ENCODE data around the gene PDZK1.

The PDZK1 gene

GRCh38 chr1:145695821-145696629 is 11.1 kb downstream of the PDZK1 start:
- no peaks in the 10 kb centered on the region for H3K4me1 ChIP-seq (ENCODE audit: control insufficient read depth, low read depth, low read length)
- no peak overlapping the region for H3K9ac ChIP-seq (ENCODE audit: low read length)
- H2BK15ac ChIP-seq (replicated peaks; ENCODE audit: low read depth) = no peak overlapping the region
- no peak overlapping the region for H3K23ac ChIP-seq (ENCODE audit: low read length)
- no peak overlapping the region for H3K56ac ChIP-seq (ENCODE audit: low read length)
- DNase-seq = no peak
- H4K8ac ChIP-seq (ENCODE audit: low read depth, low read length) = no peak overlapping the region
- H3K79me2 ChIP-seq (ENCODE audit: control insufficient read depth, insufficient read depth, low read length) = no peaks in the 10 kb centered on the region
- no peak overlapping the region for H4K5ac ChIP-seq (ENCODE audit: low read length)
- no peaks in the 10 kb centered on the region for H3K27me3 ChIP-seq (ENCODE audit: insufficient read depth, low read length, poor library complexity)
- H3K36me3 ChIP-seq (ENCODE audit: control insufficient read depth, insufficient read depth, low read length) = no peaks in the 10 kb centered on the region
- no peak overlapping the region for H3K4me3 ChIP-seq (ENCODE audit: low read length)
- H3K4ac ChIP-seq (ENCODE audit: low read depth, low read length) = no peak overlapping the region
- no CpG with 5 or more reads among the region's 5 CpGs for WGBS (ENCODE audit: extremely low coverage, insufficient coverage, low lambda C conversion rate)
- no peak overlapping the region for H2AK5ac ChIP-seq (ENCODE audit: low read length)
- H3K18ac ChIP-seq (ENCODE audit: low read length) = no peak overlapping the region
- H3K79me1 ChIP-seq (ENCODE audit: low read length) = no peaks in the 10 kb centered on the region
- no peak overlapping the region for H3K27ac ChIP-seq (ENCODE audit: low read depth, low read length)
- H2BK5ac ChIP-seq (ENCODE audit: low read length) = no peak overlapping the region
- no peak overlapping the region for H2BK120ac ChIP-seq (ENCODE audit: low read depth, low read length)
- H3K4me2 ChIP-seq (ENCODE audit: low read length) = no peak overlapping the region

GRCh38 chr1:145692785-145693443 is 14.3 kb downstream of the PDZK1 start:
- no peak overlapping the region for H4K8ac ChIP-seq (ENCODE audit: low read depth, low read length)
- H3K4me3 ChIP-seq (ENCODE audit: low read length) = no peak overlapping the region
- H3K23ac ChIP-seq (ENCODE audit: low read length) = no peak overlapping the region
- no peak overlapping the region for H3K4ac ChIP-seq (ENCODE audit: low read depth, low read length)
- no peak overlapping the region for H3K4me2 ChIP-seq (ENCODE audit: low read length)
- WGBS (ENCODE audit: extremely low coverage, insufficient coverage, low lambda C conversion rate) = no CpG with 5 or more reads among the region's 11 CpGs
- H2BK15ac ChIP-seq (replicated peaks; ENCODE audit: low read depth) = no peak overlapping the region
- H3K27ac ChIP-seq (ENCODE audit: low read depth, low read length) = no peak overlapping the region
- H3K4me1 ChIP-seq (ENCODE audit: control insufficient read depth, low read depth, low read length) = peaks cover 2% of the 10 kb centered on the region
- H2BK5ac ChIP-seq (ENCODE audit: low read length) = no peak overlapping the region
- no peaks in the 10 kb centered on the region for H3K79me1 ChIP-seq (ENCODE audit: low read length)
- H3K27me3 ChIP-seq (ENCODE audit: insufficient read depth, low read length, poor library complexity) = no peaks in the 10 kb centered on the region
- H2BK120ac ChIP-seq (ENCODE audit: low read depth, low read length) = no peak overlapping the region
- H3K9ac ChIP-seq (ENCODE audit: low read length) = no peak overlapping the region
- H2AK5ac ChIP-seq (ENCODE audit: low read length) = no peak overlapping the region
- DNase-seq = no peak
- H3K36me3 ChIP-seq (ENCODE audit: control insufficient read depth, insufficient read depth, low read length) = no peaks in the 10 kb centered on the region
- H3K56ac ChIP-seq (ENCODE audit: low read length) = no peak overlapping the region
- H4K5ac ChIP-seq (ENCODE audit: low read length) = no peak overlapping the region
- no peaks in the 10 kb centered on the region for H3K79me2 ChIP-seq (ENCODE audit: control insufficient read depth, insufficient read depth, low read length)
- no peak overlapping the region for H3K18ac ChIP-seq (ENCODE audit: low read length)

GRCh38 chr1:145690587-145691558 is 16.3 kb downstream of the PDZK1 start:
- H3K4me2 ChIP-seq (ENCODE audit: low read length) = no peak overlapping the region
- no peak overlapping the region for H2BK120ac ChIP-seq (ENCODE audit: low read depth, low read length)
- H3K79me2 ChIP-seq (ENCODE audit: control insufficient read depth, insufficient read depth, low read length) = no peaks in the 10 kb centered on the region
- DNase-seq = peak; percentile 54
- no peak overlapping the region for H4K8ac ChIP-seq (ENCODE audit: low read depth, low read length)
- no peak overlapping the region for H3K27ac ChIP-seq (ENCODE audit: low read depth, low read length)
- no peak overlapping the region for H3K9ac ChIP-seq (ENCODE audit: low read length)
- no peak overlapping the region for H3K56ac ChIP-seq (ENCODE audit: low read length)
- H3K36me3 ChIP-seq (ENCODE audit: control insufficient read depth, insufficient read depth, low read length) = no peaks in the 10 kb centered on the region
- H4K5ac ChIP-seq (ENCODE audit: low read length) = no peak overlapping the region
- peaks cover 2% of the 10 kb centered on the region for H3K4me1 ChIP-seq (ENCODE audit: control insufficient read depth, low read depth, low read length)
- H3K4ac ChIP-seq (ENCODE audit: low read depth, low read length) = no peak overlapping the region
- H3K18ac ChIP-seq (ENCODE audit: low read length) = no peak overlapping the region
- no peak overlapping the region for H3K23ac ChIP-seq (ENCODE audit: low read length)
- no peak overlapping the region for H2BK5ac ChIP-seq (ENCODE audit: low read length)
- H2AK5ac ChIP-seq (ENCODE audit: low read length) = no peak overlapping the region
- WGBS (ENCODE audit: extremely low coverage, insufficient coverage, low lambda C conversion rate) = no CpG with 5 or more reads among the region's 5 CpGs
- no peaks in the 10 kb centered on the region for H3K79me1 ChIP-seq (ENCODE audit: low read length)
- no peaks in the 10 kb centered on the region for H3K27me3 ChIP-seq (ENCODE audit: insufficient read depth, low read length, poor library complexity)
- no peak overlapping the region for H2BK15ac ChIP-seq (replicated peaks; ENCODE audit: low read depth)
- no peak overlapping the region for H3K4me3 ChIP-seq (ENCODE audit: low read length)

- Histone ChIP-seq H3K4me3 (ENCODE audit: low read length) (no peak overlapping the region), H3K79me2 (ENCODE audit: control insufficient read depth, insufficient read depth, low read length) (no peaks in the 10 kb centered on the region)
- no CpG with 5 or more reads among the region's 6 CpGs for WGBS (ENCODE audit: extremely low coverage, insufficient coverage, low lambda C conversion rate)
Observed at GRCh38 chr1:145689922-145690321, 17.2 kb downstream of the PDZK1 start.

GRCh38 chr1:145688924-145689323 is 18.2 kb downstream of the PDZK1 start:
- Histone ChIP-seq H3K23ac (ENCODE audit: low read length) (no peak overlapping the region), H3K4me3 (ENCODE audit: low read length) (no peak overlapping the region), H3K9ac (ENCODE audit: low read length) (no peak overlapping the region), H3K56ac (ENCODE audit: low read length) (no peak overlapping the region), H3K4me1 (ENCODE audit: control insufficient read depth, low read depth, low read length) (peaks cover 2% of the 10 kb centered on the region), H3K79me1 (ENCODE audit: low read length) (no peaks in the 10 kb centered on the region), H2AK5ac (ENCODE audit: low read length) (no peak overlapping the region), H3K27me3 (ENCODE audit: insufficient read depth, low read length, poor library complexity) (no peaks in the 10 kb centered on the region), H3K18ac (ENCODE audit: low read length) (no peak overlapping the region), H2BK120ac (ENCODE audit: low read depth, low read length) (no peak overlapping the region), H4K5ac (ENCODE audit: low read length) (no peak overlapping the region), H4K8ac (ENCODE audit: low read depth, low read length) (no peak overlapping the region), H3K4me2 (ENCODE audit: low read length) (no peak overlapping the region), H3K79me2 (ENCODE audit: control insufficient read depth, insufficient read depth, low read length) (no peaks in the 10 kb centered on the region), H2BK5ac (ENCODE audit: low read length) (no peak overlapping the region), H2BK15ac (replicated peaks; ENCODE audit: low read depth) (no peak overlapping the region), H3K36me3 (ENCODE audit: control insufficient read depth, insufficient read depth, low read length) (no peaks in the 10 kb centered on the region), H3K4ac (ENCODE audit: low read depth, low read length) (no peak overlapping the region), H3K27ac (ENCODE audit: low read depth, low read length) (no peak overlapping the region)
- DNase-seq = no peak
- WGBS (ENCODE audit: extremely low coverage, insufficient coverage, low lambda C conversion rate) = no CpG with 5 or more reads among the region's 6 CpGs

More at GRCh38 chr1:145689922-145690321, 17.2 kb downstream of the PDZK1 start:
- H2BK15ac ChIP-seq (replicated peaks; ENCODE audit: low read depth) = no peak overlapping the region
- no peak overlapping the region for H3K23ac ChIP-seq (ENCODE audit: low read length)
- H3K4me2 ChIP-seq (ENCODE audit: low read length) = no peak overlapping the region
- no peak for DNase-seq
- H2BK120ac ChIP-seq (ENCODE audit: low read depth, low read length) = no peak overlapping the region
- H3K56ac ChIP-seq (ENCODE audit: low read length) = no peak overlapping the region
- H3K4ac ChIP-seq (ENCODE audit: low read depth, low read length) = no peak overlapping the region
- no peak overlapping the region for H4K5ac ChIP-seq (ENCODE audit: low read length)
- H3K27ac ChIP-seq (ENCODE audit: low read depth, low read length) = no peak overlapping the region
- peaks cover 2% of the 10 kb centered on the region for H3K4me1 ChIP-seq (ENCODE audit: control insufficient read depth, low read depth, low read length)
- H3K18ac ChIP-seq (ENCODE audit: low read length) = no peak overlapping the region
- H2AK5ac ChIP-seq (ENCODE audit: low read length) = no peak overlapping the region
- H3K9ac ChIP-seq (ENCODE audit: low read length) = no peak overlapping the region
- no peaks in the 10 kb centered on the region for H3K27me3 ChIP-seq (ENCODE audit: insufficient read depth, low read length, poor library complexity)
- no peak overlapping the region for H4K8ac ChIP-seq (ENCODE audit: low read depth, low read length)
- no peaks in the 10 kb centered on the region for H3K79me1 ChIP-seq (ENCODE audit: low read length)
- H2BK5ac ChIP-seq (ENCODE audit: low read length) = no peak overlapping the region
- no peaks in the 10 kb centered on the region for H3K36me3 ChIP-seq (ENCODE audit: control insufficient read depth, insufficient read depth, low read length)
